ENCODE data around the gene CDT1.

CDT1 gene

DNA sequence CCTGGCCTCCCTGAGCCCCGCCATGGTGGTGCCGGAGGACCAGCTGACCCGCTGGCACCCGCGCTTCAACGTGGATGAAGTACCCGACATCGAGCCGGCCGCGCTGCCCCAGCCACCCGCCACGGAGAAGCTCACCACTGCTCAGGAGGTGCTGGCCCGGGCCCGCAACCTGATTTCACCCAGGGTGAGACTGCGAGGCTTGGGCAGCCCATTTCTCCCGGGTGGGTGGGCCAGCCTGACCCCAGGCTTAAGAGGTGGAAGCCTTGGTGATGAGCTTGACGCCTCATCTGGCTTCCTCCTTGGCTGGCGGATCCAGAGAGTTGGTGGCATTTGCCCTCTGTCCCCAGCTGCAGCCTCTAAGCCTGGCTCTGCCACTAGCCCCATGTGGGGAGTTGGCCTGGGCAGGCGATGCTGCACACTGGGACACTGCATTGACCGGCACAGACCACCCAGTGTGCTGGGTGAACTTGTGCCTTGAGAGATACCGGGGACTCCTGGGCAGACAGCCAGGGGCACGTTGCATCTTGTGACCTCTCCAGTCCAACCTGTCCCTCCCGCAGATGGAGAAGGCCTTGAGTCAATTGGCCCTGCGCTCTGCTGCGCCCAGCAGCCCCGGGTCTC lies 3.0 kb downstream of the CDT1 start:
- no peak for DNase-seq

DNA sequence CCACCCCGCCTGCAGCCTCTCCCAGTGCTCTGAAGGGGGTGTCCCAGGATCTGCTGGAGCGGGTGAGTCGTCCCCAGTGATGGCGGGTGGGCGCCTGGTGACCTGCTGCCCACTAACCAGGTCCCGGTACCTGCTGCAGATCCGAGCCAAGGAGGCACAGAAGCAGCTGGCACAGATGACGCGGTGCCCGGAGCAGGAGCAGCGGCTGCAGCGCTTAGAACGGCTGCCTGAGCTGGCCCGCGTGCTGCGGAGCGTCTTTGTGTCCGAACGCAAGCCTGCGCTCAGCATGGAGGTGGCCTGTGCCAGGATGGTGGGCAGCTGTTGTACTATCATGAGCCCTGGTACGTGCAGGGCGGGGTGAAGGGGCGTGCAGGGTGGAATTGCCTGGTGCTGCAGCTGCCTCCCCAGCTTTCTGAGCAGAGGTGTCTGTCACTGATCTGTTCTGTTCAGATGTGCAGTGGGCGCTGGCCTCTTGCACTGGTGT lies 3.6 kb downstream of the CDT1 start:
- no peak for DNase-seq

DNA sequence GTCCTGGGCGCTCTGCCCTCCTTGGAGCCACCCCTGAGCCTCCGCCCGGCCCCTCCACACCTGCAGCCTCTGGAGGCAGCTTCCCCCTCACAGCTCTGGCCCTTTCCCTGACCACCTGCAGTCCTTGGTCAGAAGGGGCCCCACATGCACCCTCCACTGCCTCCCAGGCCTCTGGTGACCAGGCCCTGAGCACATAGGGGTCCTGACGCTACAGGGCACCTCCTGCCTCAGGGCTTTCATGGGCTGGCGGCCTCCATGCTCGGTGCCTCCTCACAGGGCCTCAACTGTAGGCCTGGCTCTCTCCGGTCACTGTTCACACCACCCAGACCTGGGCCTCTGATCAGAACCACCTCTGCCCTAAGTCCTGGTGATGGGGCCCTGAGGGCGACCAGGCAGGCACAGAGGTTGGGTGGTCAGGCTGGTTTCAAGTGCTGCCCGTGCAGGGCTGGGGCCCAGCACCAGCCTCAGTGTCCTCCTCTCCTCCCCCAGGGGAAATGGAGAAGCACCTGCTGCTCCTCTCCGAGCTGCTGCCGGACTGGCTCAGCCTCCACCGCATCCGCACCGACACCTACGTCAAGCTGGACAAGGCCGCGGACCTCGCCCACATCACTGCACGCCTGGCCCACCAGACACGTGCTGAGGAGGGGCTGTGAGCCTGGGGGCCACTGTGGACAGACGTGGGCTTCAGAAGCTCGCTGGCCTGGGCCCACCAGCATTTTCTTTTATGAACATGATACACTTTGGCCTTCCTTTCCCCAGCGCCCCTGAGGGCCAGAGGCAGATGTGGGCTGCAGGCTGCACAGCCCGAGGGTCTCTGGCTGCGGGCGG lies 4.3 kb downstream of the CDT1 start:
- no peak for DNase-seq

DNA sequence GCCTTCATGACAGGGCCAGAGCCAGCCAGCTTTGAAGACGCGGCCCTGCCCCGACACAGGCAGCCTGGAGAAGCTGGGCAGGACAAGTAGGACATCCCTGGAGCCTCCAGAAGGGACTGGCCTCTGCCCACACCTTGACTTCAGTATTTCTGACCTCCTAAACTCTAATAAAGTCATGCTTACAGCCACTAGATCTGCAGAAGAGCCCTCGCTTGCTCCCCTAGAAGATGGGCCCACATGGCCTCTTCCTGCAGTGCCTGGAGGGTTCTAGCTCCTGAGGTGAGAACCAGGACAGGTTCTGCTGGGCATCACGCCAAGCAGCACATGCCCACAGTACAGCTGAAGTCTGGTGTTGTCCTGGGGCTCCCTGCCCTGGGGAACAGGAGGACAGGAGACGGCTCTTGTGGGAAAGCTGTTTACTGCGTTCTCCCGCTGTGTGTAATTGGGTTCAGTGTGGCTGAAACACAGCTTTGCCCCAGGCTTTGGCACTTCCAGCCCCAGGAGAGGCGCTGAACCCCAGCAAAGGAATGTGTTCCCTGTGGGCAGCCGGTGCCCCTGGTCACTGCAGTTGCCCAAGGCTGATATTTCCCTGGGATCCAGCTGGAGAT lies 5.6 kb downstream of the CDT1 start:
- no peak for DNase-seq

DNA sequence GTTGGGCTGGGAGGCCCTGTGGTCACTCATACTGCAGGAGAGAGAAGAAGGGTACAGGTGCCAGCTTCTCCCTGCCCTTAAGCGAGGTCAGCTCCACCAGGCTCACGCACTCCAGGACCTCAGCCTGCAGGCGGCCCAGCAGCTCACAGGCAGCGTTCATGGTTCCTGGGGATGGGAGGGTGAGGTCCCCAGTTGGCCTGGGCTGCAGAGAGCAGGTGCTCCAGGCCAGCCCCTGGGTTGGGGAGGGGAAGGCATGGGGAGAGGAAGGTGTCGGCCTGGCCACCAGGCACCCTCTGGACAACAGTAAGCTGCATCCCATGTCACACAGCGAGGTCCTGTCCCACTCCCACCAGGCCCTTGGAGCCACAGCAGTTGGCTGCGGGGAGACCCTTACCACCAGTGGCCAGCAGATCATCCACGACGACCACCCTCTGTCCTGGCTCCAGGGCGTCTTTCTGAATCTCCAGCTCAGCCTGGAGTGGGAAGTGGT lies 6.1 kb downstream of the CDT1 start:
- no peak for DNase-seq

DNA sequence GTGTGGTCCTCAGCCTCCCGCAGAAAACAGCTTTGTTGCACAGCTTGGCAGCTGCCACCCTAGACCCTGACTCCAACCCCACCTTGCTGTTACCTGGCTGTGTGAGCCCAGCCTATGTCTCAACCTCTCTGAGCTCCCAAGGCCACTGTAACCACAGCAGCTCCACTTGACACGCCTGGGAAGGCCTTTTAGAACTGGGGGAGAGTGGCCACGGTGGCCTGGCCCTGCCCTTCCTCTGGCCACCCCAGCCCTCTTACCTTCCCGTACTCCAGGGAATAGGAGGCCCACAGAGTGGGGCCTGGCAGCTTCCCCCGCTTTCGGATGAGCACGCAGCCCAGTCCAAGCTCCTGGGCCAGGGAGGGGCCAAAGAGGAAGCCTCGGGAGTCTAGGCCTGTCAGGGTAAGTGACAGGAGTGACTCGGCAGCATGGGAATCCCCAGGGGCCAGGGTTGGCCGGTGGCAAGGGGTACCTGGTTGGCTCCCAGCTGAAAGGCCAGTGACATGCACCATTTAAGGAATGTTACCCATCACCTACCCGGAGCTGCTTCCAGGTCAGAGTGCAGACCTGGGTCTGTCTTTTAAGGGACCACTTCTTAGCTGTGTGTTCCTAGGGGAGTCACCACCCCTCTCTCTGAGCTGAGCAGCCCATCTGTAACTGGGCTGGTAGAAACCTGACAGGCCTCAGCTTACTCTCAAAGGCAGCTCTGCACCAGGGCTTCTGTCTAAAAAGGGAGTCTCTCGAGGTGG lies 6.8 kb downstream of the CDT1 start:
- peak in 1 of 2 donors; percentile 36 for DNase-seq

DNA sequence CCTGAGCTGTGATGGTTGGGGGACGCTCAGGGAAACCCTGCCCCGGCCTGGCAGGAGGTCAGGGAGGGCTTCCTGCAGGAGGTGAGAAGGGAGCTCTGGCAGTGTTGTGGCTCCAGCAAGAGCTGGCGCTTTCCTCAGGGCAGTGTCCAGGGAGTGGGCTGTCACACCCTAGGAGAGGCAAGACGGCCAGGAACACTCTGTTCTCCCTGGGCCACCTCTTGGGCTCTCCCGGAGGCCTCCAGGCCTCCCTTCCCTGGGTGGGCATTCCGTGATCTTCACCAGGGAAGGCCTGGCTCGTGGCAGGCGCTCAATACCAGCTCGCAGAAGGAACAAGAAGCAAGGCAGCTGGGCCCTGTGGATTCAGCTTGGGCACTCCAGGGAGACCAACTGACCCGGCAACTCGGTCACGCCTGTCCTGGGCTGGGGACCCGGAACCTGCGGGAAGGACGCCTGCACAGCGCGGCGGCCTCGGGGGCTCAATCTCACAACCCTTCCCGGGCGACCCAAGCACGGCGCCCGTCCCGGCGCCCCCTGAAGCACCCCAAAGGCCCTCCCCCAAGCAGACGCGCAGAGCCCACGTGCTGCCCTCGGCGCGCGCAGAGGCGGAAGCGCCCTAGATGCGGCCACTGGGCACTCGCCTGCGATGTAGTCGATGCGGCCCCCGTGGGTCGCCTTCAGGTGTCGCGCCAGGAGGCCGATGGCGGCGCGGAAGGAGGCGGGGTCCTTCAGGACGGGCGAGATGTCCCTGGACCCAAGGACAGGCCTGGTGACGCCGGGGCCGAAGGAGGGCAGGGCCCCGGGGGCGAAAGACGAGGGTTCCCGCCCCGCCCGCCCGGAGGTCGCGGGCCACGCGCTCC lies 7.6 kb downstream of the CDT1 start:
- peak; percentile 67 to 70 for DNase-seq

DNA sequence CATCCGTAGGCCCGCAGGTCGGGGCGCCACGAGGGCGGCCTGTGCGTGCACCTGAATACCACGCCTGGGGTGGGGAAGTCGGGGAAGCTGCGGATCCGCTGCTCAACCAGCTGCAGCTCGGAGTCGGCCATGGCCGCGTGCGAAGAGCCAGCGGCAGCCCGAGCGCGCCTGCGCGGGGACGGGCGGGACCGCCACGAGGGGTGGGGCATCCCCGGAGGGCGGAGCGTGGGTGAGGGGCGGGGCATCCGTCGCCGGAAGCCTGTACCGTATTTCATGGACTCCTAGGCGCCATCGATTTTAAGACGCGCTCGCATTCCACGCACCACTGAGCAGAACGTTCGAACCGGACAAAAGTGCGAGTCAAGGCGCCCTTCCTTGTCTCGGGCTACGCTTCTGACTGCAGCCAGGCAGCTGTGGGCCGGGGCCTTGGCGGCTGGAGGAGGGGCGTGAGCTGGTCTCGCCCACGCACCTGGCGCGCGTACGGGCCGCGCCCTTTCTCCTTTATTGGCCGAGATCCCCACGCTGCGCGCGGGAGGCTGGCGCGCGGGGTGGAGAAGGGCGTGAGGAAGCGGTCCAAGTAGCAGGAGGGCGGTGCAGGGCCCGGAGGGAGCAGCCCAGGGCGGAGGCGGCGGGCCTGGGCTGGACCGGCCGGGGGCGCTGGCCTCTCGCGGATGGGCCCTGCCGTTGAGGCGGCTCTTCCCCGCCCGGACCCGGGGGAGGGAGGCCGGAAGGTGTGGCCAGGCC lies 8.4 kb downstream of the CDT1 start, which contains the start of gene APRT:
APRT (minus strand) TSS at position 160 of the 744 bp plus-strand sequence; CDS start at position 131, 29 bp downstream.
- peak; percentile 95 to 96 for DNase-seq

DNA sequence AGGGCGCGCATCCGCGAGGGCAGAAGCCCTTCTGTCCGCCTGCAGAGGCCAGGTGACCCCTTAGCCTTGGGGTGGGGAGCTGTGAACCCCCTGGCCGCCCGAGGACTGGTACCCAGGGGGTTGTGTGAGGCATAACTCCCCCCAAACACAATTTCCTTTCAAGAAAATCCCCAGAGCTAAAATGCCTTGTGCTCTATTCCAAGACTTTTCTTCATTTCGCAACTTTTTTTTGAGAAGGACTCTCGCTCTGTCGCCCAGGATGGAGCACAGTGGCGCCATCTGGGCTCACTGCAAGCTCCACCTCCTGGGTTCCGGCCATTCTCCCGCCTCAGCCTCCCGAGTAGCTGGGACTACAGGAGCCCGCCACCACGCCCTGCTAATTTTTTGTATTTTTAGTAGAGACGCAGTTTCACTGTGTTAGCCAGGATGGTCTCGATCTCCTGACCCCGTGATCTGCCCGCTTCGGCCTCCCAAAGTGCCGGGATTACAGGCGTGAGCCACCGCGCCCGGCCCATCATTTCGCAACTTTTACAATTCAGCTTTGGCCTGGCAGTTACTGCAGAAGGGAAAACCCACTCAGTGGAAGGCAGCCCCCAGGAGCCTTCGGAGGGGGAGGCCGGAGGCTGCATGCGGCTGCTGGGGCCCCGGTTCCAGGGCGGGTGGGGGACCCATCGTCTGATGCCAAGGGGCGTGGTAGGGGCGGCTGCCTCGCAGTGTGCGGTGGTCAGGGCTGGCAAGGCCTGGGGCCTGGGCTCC lies 9.1 kb downstream of the CDT1 start:
- no peak for DNase-seq

DNA sequence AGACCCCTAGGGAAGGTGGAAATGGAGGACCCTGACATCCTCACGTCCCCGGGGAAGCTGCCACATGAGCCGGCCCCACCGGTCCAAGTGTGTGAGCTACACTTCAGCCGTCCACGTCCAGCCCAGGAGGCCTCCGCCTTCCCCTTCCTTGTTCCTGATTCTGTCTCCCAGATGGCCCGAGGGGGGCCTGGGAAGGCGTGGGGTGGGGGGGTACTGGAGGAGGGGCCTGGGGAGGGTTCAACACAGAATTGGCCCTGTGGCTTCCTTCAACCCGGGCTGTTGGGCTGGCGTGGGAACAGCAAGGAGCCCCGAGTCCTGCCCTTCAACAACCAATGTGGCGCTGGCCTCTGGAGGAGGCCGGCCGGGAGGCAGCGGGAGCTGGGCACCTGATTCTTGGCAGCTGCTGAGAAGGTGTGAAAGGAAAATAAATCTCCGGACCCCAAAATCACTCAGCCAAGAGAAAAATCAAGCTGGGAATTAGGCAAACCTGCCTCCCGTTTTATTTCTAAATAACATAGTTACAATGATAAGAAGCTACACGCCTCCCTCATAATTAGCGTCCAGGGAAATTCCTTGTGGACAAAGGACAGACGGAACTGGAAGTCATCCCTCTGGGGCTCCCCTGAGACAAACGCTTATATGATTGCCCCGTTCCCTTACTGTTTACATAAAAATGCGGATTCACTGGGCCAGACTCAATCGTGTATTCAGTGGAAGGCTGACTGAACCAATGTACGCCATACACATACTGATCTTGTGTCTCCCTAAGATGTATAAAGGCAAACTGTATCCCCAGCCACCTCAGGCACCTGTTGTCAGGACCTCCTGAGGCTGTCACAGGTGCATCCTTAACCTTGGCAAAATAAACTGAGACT lies 9.9 kb downstream of the CDT1 start:
- DNase-seq, result no peak

DNA sequence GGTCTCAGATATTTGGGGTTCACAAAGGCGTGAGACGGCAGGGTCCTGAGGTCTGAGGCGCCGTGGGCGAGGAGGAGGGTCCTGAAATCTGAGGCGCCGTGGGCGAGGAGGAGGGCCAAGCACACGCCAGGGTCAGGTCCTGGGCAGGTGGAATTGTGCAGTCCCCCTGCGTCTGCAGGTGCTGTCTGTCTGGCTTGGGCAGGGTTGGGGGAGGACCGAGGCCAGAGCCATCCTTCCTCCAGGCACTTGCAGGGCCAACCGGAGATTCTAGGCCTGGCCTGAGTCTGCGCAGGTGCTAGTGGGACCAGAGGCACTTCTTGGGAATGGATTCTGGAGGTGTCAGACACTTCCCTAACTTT lies 10.5 kb downstream of the CDT1 start:
- DNase-seq, result no peak

DNA sequence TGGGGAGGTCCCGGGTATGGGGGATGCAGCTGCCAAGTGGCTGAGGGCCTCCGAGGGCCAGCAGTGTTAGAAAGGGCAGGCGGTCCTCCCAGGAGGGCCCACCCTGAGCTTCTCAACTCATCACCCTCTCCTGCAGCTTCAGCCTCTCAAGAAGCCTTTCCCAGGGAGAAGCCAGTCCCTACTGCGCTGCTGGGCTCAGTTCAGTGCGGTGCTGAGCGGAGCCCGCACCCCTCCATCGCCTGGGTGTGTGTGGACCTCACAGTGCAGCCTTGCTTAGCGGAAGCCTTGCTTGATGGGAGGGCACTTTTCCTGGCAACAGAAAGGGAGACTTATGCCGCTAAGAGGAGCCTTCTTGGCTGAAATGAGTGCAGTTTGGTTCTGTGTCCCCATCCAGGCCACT lies 11.6 kb downstream of the CDT1 start:
- no peak for DNase-seq

DNA sequence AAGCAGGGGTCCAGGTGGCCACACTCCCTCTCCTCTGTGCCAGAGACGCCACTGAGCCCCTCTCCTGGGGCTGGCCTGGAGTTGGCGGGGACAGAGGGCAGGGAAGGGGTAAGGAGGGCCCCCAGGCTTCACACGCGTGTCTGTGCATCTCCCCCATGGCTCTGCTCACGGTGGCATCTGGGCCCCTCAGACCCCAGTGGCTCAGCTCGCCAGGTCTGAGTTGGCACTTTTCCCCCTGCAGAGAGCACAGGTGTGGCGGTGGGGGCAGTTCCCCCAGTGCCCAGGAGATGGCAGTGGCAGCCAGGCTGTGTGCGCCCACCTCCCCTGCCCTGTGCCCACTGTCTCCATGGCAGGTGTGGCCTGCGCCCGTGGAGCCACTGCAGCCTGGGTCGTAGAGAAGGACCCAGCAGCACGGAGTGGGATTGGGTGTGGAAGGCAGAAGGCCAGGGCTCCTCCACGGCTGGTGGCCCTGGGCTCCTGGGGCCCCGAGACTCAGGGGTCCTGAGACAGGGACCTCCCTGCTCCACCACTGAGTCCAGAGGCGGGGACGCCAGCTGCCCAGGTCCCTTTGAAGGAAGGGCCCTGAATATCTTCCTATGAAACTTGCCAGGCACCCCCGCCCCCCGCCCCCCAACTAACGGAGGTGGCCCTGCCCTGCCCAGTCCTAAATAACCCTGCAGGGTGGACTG lies 12.5 kb downstream of the CDT1 start:
- DNase-seq, result peak; percentile 58 to 59

DNA sequence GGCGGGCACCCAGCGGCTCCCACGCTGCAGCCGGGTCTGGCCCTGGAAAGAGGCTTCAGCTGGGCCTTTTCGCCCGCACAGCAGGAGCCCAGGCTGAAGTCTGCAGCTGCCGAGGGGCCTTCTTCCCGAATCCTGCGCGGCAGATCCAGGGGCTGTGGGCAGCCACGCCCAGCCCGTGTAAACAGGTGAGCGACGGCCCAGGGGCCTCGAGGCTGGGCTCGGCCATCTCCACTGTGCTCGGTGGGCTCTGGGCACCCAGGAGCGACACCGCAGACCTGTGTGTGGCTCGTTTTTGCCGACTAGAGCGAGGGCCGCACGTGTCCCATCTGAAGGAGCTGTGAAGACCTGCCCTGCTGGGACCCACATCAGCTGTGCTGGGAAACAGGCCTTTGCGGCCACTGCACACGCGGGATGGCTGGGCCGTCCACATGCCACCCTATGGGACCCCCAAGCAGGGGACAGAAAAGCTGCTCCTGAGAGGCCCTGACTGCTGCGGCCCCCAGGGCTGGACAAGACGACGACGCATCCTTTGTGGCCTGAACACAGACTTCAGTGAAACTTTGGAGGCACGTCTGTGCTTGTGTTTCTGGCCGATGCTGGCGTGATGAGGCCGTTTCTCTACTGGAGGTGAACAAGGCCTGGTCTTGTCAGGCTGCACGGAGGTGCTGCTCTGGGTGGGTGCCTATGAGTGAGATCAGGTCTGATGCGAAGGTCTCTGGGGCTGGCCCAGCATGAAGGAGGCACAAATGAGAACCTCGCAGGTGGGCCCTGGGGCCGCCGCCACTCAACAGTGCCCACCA lies 13.3 kb downstream of the CDT1 start:
- no peak for DNase-seq

DNA sequence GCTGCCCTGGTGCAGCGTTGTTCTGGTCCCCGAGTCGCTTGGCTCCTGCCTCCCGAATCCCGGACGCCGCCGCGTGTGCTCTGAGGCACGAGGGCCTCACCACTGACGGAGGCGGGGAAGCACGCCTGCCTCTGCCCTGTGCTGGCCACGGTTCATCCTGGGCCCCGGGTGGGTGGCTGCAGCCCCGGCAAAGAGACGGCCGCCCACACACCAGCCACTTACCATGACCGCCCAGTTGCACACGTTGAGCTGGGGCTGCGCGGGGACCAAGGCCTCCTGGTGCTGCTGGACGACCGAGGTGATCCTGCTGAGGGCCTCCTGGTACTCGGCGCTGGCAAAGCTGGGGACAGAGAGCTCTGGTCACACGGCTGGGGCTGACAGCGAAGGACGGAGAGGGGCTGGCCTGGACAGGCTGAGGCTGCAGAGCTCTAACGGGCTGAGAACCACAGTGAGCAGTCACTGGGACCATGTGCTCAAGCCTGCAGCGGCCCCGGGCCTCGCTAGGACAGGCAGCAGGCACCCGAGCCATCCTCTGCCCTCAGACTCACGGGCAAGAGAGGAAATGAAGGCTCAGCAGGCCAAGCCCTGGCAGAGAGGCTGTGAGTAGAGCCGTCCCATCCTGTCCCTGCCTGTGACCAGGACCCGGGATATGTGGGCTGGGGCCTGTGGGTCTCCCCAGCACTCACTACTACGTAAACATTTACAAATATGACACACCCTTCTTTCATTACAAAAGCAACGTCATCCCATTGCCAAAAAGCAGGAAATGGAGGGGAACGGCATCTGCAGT lies 14.4 kb downstream of the CDT1 start:
- DNase-seq, result no peak

DNA sequence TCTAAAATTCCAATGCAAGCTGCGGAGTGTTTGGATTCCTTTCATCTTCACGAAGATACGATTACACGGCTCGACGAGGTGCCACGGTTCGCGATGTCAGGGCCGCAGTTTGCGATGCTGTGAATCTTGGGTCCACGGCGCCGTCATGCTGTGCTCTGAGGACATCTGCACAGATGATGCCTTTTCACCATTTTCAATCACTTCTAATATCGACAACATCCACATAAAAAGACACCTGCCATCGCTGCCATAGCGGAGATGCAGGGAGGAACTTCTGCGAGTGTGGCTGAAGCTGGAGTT lies 14.9 kb downstream of the CDT1 start:
- no peak for DNase-seq

DNA sequence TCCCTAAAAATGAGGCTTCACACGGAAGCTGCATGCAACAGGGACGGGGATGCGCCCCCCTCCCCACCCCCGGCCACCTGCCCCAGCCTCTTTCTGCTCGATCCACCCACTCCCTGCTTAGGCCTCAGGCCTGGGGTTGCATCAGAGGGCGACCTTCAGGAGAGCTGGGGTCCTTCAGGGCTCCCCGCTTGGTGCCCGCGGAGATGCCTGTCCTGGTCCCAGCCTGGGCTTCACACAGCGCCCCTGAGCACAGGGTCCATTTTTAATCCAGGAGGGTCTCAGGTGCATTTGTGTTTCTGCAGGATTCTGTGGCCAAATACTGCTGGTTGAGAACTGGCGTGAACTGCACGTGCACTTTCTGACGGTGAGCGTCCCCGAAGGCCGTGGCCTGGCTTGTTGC lies 15.5 kb downstream of the CDT1 start:
- no peak for DNase-seq
